NCI-H226 (cell line): ENCODE data around the gene KRR1.
"Not testable (repeated sequence)": the region's sequence is repeated elsewhere in the genome, so short reads cannot be mapped to it uniquely, and the experiment has no call there.

Experiments
- DNase-seq: peaks from one replicate; pipeline ENCODE4 v3.0.0-alpha.2; 2015

The KRR1 gene

GRCh38 chr12:75522124-75522523 lies 10.7 kb upstream of the KRR1 start:
- not testable (repeated sequence) for DNase-seq

- not testable (repeated sequence) for DNase-seq
Measured at GRCh38 chr12:75521224-75521623, 9.8 kb upstream of the KRR1 start.

- DNase-seq = no peak
Measured at GRCh38 chr12:75509621-75510020, 1.8 kb downstream of the KRR1 start.

GRCh38 chr12:75508159-75508558 lies 3.2 kb downstream of the KRR1 start:
- DNase-seq = no peak

- no peak for DNase-seq
Measured at GRCh38 chr12:75507086-75507485, 4.3 kb downstream of the KRR1 start.

GRCh38 chr12:75505706-75506312 lies 5.6 kb downstream of the KRR1 start:
- DNase-seq = no peak

GRCh38 chr12:75503866-75504265 lies 7.5 kb downstream of the KRR1 start:
- no peak for DNase-seq

- no peak for DNase-seq
Measured at GRCh38 chr12:75503459-75503858, 8.0 kb downstream of the KRR1 start.

- DNase-seq = no peak
Measured at GRCh38 chr12:75491169-75491568, 20.2 kb downstream of the KRR1 start.

- peak; percentile 90 for DNase-seq
Measured at GRCh38 chr12:75489613-75490210, 21.7 kb downstream of the KRR1 start.

GRCh38 chr12:75489187-75489586 lies 22.2 kb downstream of the KRR1 start:
- no peak for DNase-seq

GRCh38 chr12:75488553-75488952 lies 22.9 kb downstream of the KRR1 start:
- peak; percentile 41 for DNase-seq

- DNase-seq = no peak
Measured at GRCh38 chr12:75487308-75487707, 24.1 kb downstream of the KRR1 start.

- not testable (repeated sequence) for DNase-seq
Measured at GRCh38 chr12:75484450-75484849, 27.0 kb downstream of the KRR1 start.

- DNase-seq = no peak
Measured at GRCh38 chr12:75483431-75483830, 28.0 kb downstream of the KRR1 start.

- no peak for DNase-seq
Measured at GRCh38 chr12:75482646-75483045, 28.8 kb downstream of the KRR1 start.

- no peak for DNase-seq
Measured at GRCh38 chr12:75481774-75482173, 29.6 kb downstream of the KRR1 start.

- no peak for DNase-seq
Measured at GRCh38 chr12:75481013-75481705, 30.2 kb downstream of the KRR1 start.

- peak; percentile 92 for DNase-seq
Measured at GRCh38 chr12:75480469-75480949, 30.9 kb downstream of the KRR1 start, which contains the start of gene GLIPR1. Gene GLIPR1 (plus strand): TSS chr12:75480755. CDS start chr12:75480881, 126 bp downstream.

GRCh38 chr12:75479963-75480461 lies 31.4 kb downstream of the KRR1 start:
- no peak for DNase-seq

GRCh38 chr12:75478116-75478794 lies 33.2 kb downstream of the KRR1 start:
- peak; percentile 76 for DNase-seq

GRCh38 chr12:75477137-75477536 lies 34.3 kb downstream of the KRR1 start:
- DNase-seq = no peak

- DNase-seq = peak; percentile 29
Measured at GRCh38 chr12:75476071-75476470, 35.3 kb downstream of the KRR1 start.
